ENCODE data around the gene DHRS3.

DNA sequence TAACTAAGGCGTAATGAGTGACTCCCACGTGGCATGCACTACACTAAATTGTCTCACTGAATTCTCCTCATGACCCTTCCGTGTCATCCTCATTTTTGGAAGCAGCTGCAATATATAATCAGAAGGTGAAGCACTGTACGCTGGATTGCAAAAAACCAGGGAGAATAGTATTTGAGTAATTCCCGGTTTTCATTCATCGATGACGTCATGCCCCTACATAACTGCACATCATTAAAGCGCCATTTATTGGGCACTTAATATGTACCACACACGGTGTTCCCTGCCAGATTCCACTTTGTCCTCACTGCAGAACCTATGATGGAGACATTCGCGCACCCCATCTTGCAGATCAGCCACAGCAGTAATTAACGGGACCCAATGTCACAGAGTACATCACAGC, 41.0 kb downstream of the DHRS3 start:
- no peak for TF ChIP-seq POLR2AphosphoS5 (IDR thresholded peaks at IDR 0.05; ENCODE audit: low read depth, low read length)
- TF ChIP-seq TAF1 (IDR thresholded peaks at IDR 0.05; ENCODE audit: borderline replicate concordance, insufficient read depth, low read length) = no peak
- TF ChIP-seq, protein P1, sequence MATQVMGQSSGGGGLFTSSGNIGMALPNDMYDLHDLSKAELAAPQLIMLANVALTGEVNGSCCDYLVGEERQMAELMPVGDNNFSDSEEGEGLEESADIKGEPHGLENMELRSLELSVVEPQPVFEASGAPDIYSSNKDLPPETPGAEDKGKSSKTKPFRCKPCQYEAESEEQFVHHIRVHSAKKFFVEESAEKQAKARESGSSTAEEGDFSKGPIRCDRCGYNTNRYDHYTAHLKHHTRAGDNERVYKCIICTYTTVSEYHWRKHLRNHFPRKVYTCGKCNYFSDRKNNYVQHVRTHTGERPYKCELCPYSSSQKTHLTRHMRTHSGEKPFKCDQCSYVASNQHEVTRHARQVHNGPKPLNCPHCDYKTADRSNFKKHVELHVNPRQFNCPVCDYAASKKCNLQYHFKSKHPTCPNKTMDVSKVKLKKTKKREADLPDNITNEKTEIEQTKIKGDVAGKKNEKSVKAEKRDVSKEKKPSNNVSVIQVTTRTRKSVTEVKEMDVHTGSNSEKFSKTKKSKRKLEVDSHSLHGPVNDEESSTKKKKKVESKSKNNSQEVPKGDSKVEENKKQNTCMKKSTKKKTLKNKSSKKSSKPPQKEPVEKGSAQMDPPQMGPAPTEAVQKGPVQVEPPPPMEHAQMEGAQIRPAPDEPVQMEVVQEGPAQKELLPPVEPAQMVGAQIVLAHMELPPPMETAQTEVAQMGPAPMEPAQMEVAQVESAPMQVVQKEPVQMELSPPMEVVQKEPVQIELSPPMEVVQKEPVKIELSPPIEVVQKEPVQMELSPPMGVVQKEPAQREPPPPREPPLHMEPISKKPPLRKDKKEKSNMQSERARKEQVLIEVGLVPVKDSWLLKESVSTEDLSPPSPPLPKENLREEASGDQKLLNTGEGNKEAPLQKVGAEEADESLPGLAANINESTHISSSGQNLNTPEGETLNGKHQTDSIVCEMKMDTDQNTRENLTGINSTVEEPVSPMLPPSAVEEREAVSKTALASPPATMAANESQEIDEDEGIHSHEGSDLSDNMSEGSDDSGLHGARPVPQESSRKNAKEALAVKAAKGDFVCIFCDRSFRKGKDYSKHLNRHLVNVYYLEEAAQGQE (IDR thresholded peaks at IDR 0.05; ENCODE audit: insufficient read depth in 1 of 2, low read depth in 2 of 2, low read length in 2 of 2) = no peak
- no peak for TF ChIP-seq SIN3A (IDR thresholded peaks at IDR 0.05; ENCODE audit: borderline replicate concordance, insufficient read depth, low read length)
- no peak for TF ChIP-seq FOXP2 (optimal IDR thresholded peaks at IDR 0.05; ENCODE audit: borderline replicate concordance, extremely low read depth, extremely low read length, insufficient read depth)
